Ectodermal cell (in vitro differentiated cells): ENCODE measurements around the gene KANSL1.

Source experiments
- H3K27ac ChIP-seq: 2 replicates; pipeline ENCODE4 v1.7.0; 2013; ENCODE audit warnings: mild to moderate bottlenecking, low read depth, low read length; ENCODE audit not compliant: insufficient read depth, poor library complexity, severe bottlenecking
- H3K27me3 ChIP-seq: 2 replicates; pipeline ENCODE4 v1.7.0; 2013; ENCODE audit warnings: mild to moderate bottlenecking, low read length; ENCODE audit not compliant: insufficient read depth, control insufficient read depth, poor library complexity, severe bottlenecking
- H3K36me3 ChIP-seq: one replicate; pipeline ENCODE4 v1.7.0; 2013; ENCODE audit warnings: low read length; ENCODE audit not compliant: control insufficient read depth, insufficient read depth
- H3K4me1 ChIP-seq: one replicate; pipeline ENCODE4 v1.7.0; 2013; ENCODE audit warnings: low read length; ENCODE audit not compliant: control insufficient read depth, insufficient read depth
- H3K4me3 ChIP-seq: 2 replicates; pipeline ENCODE4 v1.7.0; 2013; ENCODE audit warnings: low read depth, low read length, control low read depth; ENCODE audit not compliant: insufficient read depth
- H3K9me3 ChIP-seq: 2 replicates; pipeline ENCODE4 v1.7.0; 2013; ENCODE audit warnings: mild to moderate bottlenecking, low read length, moderate library complexity; ENCODE audit not compliant: control insufficient read depth
- WGBS, 2 experiments: methylation state at CpG; one replicate each; pipeline ENCODE4 v1.1.7; 2013; ENCODE audit warnings: missing lambda C conversion rate in 2 of 2; 5-methylcytosine and 5-hydroxymethylcytosine counted together

KANSL1 gene

DNA sequence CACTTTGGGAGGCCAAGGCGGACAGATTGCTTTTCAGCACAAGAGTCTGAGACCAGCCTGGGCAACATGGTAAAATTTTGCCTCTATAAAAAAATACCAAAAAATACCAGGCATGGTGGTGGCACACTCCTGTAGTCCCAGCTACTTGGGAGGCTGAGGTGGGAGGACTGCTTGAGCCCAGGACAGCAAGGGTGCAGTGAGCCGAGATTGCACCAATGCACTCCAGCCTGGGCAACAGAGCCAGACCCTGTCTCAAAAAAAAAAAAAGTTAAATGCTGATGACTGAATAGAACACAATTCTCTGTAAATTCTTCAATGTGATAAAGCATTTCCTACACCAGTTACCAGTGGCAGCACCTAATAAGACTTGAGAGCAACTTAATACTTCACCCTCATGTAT, 65.7 kb downstream of the KANSL1 start:
- 92 to 93% methylated on average over 2 of the region's 2 CpGs for WGBS, 2 experiments
- Histone ChIP-seq H3K4me3 (no peak overlapping the region), H3K36me3 (no peaks in the 10 kb centered on the region), H3K4me1 (peaks cover 16% of the 10 kb centered on the region), H3K27ac (no peak overlapping the region), H3K9me3 (no peaks in the 10 kb centered on the region), H3K27me3 (no peaks in the 10 kb centered on the region)

DNA sequence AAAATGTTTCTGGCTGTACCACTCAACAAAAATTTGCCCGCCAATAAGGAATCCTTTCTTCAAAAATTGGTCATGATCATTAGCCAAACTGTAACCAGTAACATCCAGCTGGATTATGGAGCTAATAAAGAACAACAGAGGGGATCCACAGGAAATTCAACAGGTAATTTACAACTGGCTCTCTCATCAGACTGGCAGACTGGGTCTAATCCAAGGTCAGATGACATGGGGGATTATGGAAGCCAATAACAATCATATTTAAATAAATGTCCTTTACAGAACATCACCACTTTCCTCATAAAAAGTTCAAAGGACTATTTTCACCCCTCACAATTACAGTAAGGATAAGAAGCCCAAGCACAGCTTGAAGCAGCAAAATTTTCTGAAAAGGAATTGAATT, 66.4 kb downstream of the KANSL1 start:
- Histone ChIP-seq H3K4me1 (peaks cover 13% of the 10 kb centered on the region), H3K27me3 (no peaks in the 10 kb centered on the region), H3K4me3 (no peak overlapping the region), H3K36me3 (no peaks in the 10 kb centered on the region), H3K9me3 (no peaks in the 10 kb centered on the region), H3K27ac (no peak overlapping the region)
- 88 to 100% methylated on average over 1 of the region's 1 CpG for WGBS, 2 experiments

DNA sequence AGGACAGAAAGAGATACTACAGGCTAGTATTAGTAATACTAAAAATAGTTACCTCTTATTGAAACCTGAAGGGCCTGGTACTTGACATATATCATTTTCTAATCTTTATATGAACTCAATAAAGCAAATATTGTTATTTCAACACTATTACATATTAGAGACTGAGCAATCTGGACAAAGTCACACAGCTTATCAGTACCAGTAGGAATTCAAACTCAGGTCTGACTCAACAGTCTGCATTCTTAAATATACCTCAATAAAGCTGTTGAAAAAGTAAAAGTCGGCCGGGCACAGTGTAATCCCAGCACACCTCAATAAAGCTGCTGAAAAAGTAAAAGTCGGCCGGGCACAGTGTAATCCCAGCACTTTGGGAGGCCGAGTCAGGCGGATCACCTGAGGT, 67.4 kb downstream of the KANSL1 start:
- Histone ChIP-seq H3K9me3 (no peaks in the 10 kb centered on the region), H3K36me3 (no peaks in the 10 kb centered on the region), H3K4me3 (no peak overlapping the region), H3K4me1 (peaks cover 6% of the 10 kb centered on the region), H3K27ac (no peak overlapping the region), H3K27me3 (no peaks in the 10 kb centered on the region)
- WGBS, 2 experiments = 89 to 90% methylated on average over 6 of the region's 6 CpGs

DNA sequence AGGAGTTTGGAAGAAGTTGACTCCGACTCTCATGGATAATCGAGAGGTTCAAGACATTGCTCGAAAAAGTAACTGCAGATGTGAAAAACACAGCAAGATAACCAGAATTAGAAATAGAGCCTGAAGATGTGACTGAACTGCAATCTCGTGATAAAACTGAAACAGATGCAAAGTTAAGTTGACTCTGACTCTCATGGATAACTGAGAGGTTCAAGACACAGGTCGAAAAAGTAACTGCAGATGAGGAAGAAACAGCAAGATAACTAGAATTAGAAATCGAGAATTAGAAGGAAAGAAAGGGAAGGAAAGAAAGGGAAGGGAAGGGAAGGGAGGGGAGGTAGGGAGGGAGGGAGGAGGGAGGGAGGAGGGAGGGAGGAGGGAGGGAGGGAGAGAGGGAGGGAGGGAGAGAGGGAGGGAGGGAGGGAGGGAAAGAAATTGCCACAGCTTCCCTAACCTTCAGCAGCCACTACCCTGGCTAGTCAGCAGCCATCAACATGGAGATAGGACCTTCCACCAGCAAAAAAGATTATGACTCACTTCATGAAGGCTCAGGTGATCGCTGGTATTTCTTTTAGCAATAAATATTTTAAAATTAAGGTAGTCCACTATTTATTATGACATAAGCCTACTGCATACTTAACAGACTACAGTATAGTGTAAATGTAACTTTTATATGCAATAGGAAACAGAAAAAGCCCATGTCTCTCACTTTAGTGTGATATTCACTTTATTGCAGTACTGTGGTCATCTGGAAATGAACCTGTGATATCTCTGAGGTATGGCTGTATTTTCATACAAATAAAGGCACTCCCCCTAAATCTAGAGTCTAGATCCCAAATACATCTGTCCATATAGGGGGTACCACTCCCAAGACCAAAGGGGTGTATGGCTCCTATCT, 68.3 kb downstream of the KANSL1 start:
- Histone ChIP-seq H3K27ac (no peak overlapping the region), H3K36me3 (no peaks in the 10 kb centered on the region), H3K27me3 (no peaks in the 10 kb centered on the region), H3K9me3 (no peaks in the 10 kb centered on the region), H3K4me3 (no peak overlapping the region), H3K4me1 (no peaks in the 10 kb centered on the region)
- 91 to 98% methylated on average over 6 of the region's 7 CpGs for WGBS, 2 experiments

DNA sequence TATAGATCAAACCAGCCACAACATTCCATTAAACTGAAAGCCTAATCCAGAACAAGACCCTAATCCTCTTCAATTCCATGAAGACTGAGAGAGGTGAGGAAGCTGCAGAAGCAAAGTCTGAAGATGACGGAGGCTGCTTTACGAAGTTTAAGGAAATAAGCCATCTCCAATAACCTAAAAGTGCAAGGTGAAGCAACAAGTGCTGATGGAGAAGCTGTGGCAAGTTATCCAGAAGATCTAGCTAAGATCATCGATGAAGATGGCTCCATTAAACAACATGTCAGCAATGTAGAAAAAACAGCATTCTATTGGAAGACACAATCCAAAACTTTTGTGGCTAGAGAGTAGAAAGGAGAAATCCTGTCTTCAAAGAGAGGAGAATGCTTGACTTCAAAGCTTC, 69.6 kb downstream of the KANSL1 start:
- peaks cover 4% of the 10 kb centered on the region for H3K4me1 ChIP-seq
- 96 to 100% methylated on average over 3 of the region's 3 CpGs for WGBS, 2 experiments
- no peak overlapping the region for H3K27ac ChIP-seq
- H3K27me3 ChIP-seq = no peaks in the 10 kb centered on the region
- H3K9me3 ChIP-seq = no peaks in the 10 kb centered on the region
- no peak overlapping the region for H3K4me3 ChIP-seq
- no peaks in the 10 kb centered on the region for H3K36me3 ChIP-seq

- no peaks in the 10 kb centered on the region for H3K36me3 ChIP-seq
- no peaks in the 10 kb centered on the region for H3K9me3 ChIP-seq
- H3K27me3 ChIP-seq = no peaks in the 10 kb centered on the region
- H3K4me3 ChIP-seq = no peak overlapping the region
- 94 to 96% methylated on average over 6 of the region's 6 CpGs for WGBS, 2 experiments
- no peak overlapping the region for H3K27ac ChIP-seq
- H3K4me1 ChIP-seq = peaks cover 6% of the 10 kb centered on the region
These were observed 70.8 kb downstream of the KANSL1 start for GRCh38 chr17:46122486-46122871.

- Histone ChIP-seq H3K9me3 (no peaks in the 10 kb centered on the region), H3K27me3 (no peaks in the 10 kb centered on the region), H3K27ac (no peak overlapping the region), H3K4me3 (no peak overlapping the region), H3K36me3 (no peaks in the 10 kb centered on the region), H3K4me1 (peaks cover 6% of the 10 kb centered on the region)
- WGBS, 2 experiments = 89 to 98% methylated on average over 5 of the region's 5 CpGs
These were observed 71.3 kb downstream of the KANSL1 start for GRCh38 chr17:46121841-46122485.

DNA sequence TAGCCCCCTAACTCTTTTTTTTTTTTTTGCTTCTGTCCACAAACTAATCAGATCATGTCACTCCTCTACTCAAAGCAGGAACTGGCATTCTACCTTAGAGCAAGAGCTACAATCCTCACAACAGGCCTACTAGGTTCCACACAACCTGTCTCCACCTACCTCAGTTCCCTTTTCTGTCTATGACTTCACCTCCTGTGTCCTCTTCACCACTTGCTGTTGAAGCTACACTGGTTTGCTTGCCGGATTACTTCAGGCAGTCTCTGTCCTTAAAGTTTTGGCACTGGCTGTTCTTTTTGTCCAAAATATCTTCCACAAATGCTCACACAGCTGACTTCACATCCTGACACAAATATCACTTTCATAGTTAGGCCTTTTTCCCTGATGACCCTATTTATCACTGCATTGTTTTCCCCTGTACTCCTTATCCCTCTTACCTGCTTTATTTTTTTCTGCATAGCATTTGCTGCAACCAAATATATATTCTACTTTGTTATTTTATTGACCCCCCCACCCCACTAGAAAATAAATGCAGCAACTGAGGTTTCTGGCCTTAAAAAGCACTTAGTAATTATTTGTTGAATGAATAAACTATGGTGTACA, 72.0 kb downstream of the KANSL1 start:
- WGBS, 2 experiments = 91 to 97% methylated on average over 1 of the region's 1 CpG
- Histone ChIP-seq H3K36me3 (no peaks in the 10 kb centered on the region), H3K4me3 (no peak overlapping the region), H3K9me3 (no peaks in the 10 kb centered on the region), H3K4me1 (peaks cover 6% of the 10 kb centered on the region), H3K27me3 (no peaks in the 10 kb centered on the region), H3K27ac (no peak overlapping the region)

GRCh38 chr17:46120537-46120936, 72.7 kb downstream of the KANSL1 start:
- H3K36me3 ChIP-seq = no peaks in the 10 kb centered on the region
- H3K4me1 ChIP-seq = peaks cover 6% of the 10 kb centered on the region
- no peaks in the 10 kb centered on the region for H3K27me3 ChIP-seq
- WGBS, 2 experiments = 94 to 96% methylated on average over 3 of the region's 3 CpGs
- no peak overlapping the region for H3K4me3 ChIP-seq
- no peak overlapping the region for H3K27ac ChIP-seq
- no peaks in the 10 kb centered on the region for H3K9me3 ChIP-seq

DNA sequence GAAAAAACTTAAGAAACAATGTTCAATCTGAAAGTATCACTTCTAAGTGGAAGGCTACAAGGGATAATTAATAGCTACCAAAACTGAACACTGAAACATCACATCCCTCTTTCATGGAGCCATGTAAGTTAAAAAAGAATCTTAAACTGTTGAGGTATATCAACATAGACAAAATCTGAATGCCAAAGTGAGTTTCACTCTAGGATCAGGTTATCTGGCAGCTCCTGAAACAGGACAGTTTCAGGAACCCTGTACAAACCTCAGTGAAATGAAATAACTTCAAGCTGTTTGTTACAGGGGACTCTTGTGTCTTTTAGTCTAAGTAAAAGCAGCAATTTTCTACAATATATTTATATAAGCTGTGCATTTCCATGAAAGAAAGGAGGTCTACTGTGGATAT, 73.2 kb downstream of the KANSL1 start:
- Histone ChIP-seq H3K27me3 (no peaks in the 10 kb centered on the region), H3K4me1 (peaks cover 6% of the 10 kb centered on the region), H3K4me3 (no peak overlapping the region), H3K9me3 (no peaks in the 10 kb centered on the region), H3K27ac (no peak overlapping the region), H3K36me3 (no peaks in the 10 kb centered on the region)
